Loucy (cell line): ENCODE results near the gene NKAIN2.

Experiments
- H2AFZ ChIP-seq: fragments of 200-600 bp; sonication (generic); 2 replicates; pipeline ENCODE4 v1.6.0; 2016; ENCODE audit warnings: antibody characterized with exemption, mild to moderate bottlenecking, low read length, moderate library complexity
- H3F3A ChIP-seq: fragments of 200-600 bp; 2 replicates; pipeline ENCODE4 v1.6.0; 2016; ENCODE audit warnings: antibody characterized with exemption, low read depth, mild to moderate bottlenecking
- H3K27me3 ChIP-seq: fragments of 200-600 bp; sonication (generic); 2 replicates; pipeline ENCODE4 v1.6.1; 2014; ENCODE audit warnings: low read length, mild to moderate bottlenecking; ENCODE audit not compliant: insufficient read depth, poor library complexity, severe bottlenecking
- H3K36me3 ChIP-seq: fragments of 200-600 bp; sonication (generic); 2 replicates; pipeline ENCODE4 v1.6.1; 2016; ENCODE audit warnings: low read length; ENCODE audit not compliant: insufficient read depth
- H3K4me1 ChIP-seq: fragments of 200-600 bp; sonication (generic); 2 replicates; pipeline ENCODE4 v1.5.1; 2014; ENCODE audit warnings: low read length, mild to moderate bottlenecking; ENCODE audit not compliant: insufficient read depth, poor library complexity, severe bottlenecking
- H3K4me2 ChIP-seq: fragments of 200-600 bp; sonication (generic); 2 replicates; pipeline ENCODE4 v1.6.0; 2014; ENCODE audit warnings: antibody characterized with exemption, low read length, low read depth, mild to moderate bottlenecking; ENCODE audit not compliant: poor library complexity, severe bottlenecking
- H3K4me3 ChIP-seq: fragments of 200-600 bp; sonication (generic); 2 replicates; pipeline ENCODE4 v1.5.1; 2014; ENCODE audit warnings: low read length, mild to moderate bottlenecking, mixed read lengths; ENCODE audit not compliant: poor library complexity, severe bottlenecking
- H3K79me2 ChIP-seq: fragments of 200-600 bp; sonication (generic); 2 replicates; pipeline ENCODE4 v1.6.1; 2014; ENCODE audit warnings: low read length; ENCODE audit not compliant: insufficient read depth
- H3K9ac ChIP-seq: fragments of 200-600 bp; sonication (generic); 2 replicates; pipeline ENCODE4 v1.6.0; 2014; ENCODE audit warnings: mild to moderate bottlenecking, low read depth, low read length, moderate library complexity; ENCODE audit not compliant: poor library complexity, severe bottlenecking
- H3K9me2 ChIP-seq: fragments of 200-600 bp; sonication (generic); replicated peaks from 2 replicates; pipeline ENCODE4 v1.6.1; 2016; ENCODE audit warnings: low read depth, low read length, mixed read lengths
- H3K9me3 ChIP-seq: fragments of 200-600 bp; sonication (generic); 2 replicates; pipeline ENCODE4 v1.6.1; 2014; ENCODE audit warnings: mild to moderate bottlenecking, antibody characterized with exemption, low read length, low read depth; ENCODE audit not compliant: insufficient read depth
- H4K20me1 ChIP-seq: fragments of 200-600 bp; sonication (generic); 2 replicates; pipeline ENCODE4 v1.6.0; 2014; ENCODE audit warnings: antibody characterized with exemption, low read length, mild to moderate bottlenecking; ENCODE audit not compliant: insufficient read depth, poor library complexity, severe bottlenecking
- EZH2phosphoT487 ChIP-seq: fragments of 200-600 bp; IDR thresholded peaks from 2 replicates; pipeline ENCODE4 v1.6.1; 2018; ENCODE audit warnings: antibody characterized with exemption, mild to moderate bottlenecking, moderate library complexity, borderline replicate concordance
- TF ChIP-seq, protein P1 (sequence below): fragments of 200-600 bp; sonication (generic); conservative IDR thresholded peaks from 2 replicates; pipeline ENCODE4 v1.5.1; 2014; ENCODE audit warnings: mild to moderate bottlenecking, antibody characterized with exemption, low read length

NKAIN2 gene

GRCh38 chr6:123770247-123770949 lies 33.3 kb upstream of the NKAIN2 start:
- H3F3A ChIP-seq, result no peaks in the 10 kb centered on the region
- no peaks in the 10 kb centered on the region for H3K9me3 ChIP-seq
- no peak for TF ChIP-seq EZH2phosphoT487
- H3K36me3 ChIP-seq, result no peaks in the 10 kb centered on the region
- no peaks in the 10 kb centered on the region for H3K4me1 ChIP-seq
- no peak overlapping the region for H3K4me2 ChIP-seq
- no peak overlapping the region for H3K4me3 ChIP-seq
- no peaks in the 10 kb centered on the region for H3K9me2 ChIP-seq
- H3K79me2 ChIP-seq, result no peaks in the 10 kb centered on the region
- no peak overlapping the region for H3K9ac ChIP-seq
- H2AFZ ChIP-seq, result no peak overlapping the region
- H3K27me3 ChIP-seq, result no peaks in the 10 kb centered on the region
- no peaks in the 10 kb centered on the region for H4K20me1 ChIP-seq

GRCh38 chr6:123771126-123771525 lies 32.5 kb upstream of the NKAIN2 start:
- Histone ChIP-seq H3K27me3 (no peaks in the 10 kb centered on the region), H3F3A (no peaks in the 10 kb centered on the region), H3K4me1 (no peaks in the 10 kb centered on the region), H3K4me3 (no peak overlapping the region), H3K4me2 (no peak overlapping the region), H3K9me2 (no peaks in the 10 kb centered on the region), H3K36me3 (no peaks in the 10 kb centered on the region), H3K9ac (no peak overlapping the region), H2AFZ (no peak overlapping the region), H3K9me3 (no peaks in the 10 kb centered on the region), H3K79me2 (no peaks in the 10 kb centered on the region), H4K20me1 (no peaks in the 10 kb centered on the region)
- TF ChIP-seq, protein P1, sequence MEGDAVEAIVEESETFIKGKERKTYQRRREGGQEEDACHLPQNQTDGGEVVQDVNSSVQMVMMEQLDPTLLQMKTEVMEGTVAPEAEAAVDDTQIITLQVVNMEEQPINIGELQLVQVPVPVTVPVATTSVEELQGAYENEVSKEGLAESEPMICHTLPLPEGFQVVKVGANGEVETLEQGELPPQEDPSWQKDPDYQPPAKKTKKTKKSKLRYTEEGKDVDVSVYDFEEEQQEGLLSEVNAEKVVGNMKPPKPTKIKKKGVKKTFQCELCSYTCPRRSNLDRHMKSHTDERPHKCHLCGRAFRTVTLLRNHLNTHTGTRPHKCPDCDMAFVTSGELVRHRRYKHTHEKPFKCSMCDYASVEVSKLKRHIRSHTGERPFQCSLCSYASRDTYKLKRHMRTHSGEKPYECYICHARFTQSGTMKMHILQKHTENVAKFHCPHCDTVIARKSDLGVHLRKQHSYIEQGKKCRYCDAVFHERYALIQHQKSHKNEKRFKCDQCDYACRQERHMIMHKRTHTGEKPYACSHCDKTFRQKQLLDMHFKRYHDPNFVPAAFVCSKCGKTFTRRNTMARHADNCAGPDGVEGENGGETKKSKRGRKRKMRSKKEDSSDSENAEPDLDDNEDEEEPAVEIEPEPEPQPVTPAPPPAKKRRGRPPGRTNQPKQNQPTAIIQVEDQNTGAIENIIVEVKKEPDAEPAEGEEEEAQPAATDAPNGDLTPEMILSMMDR, result no peak
- no peak for TF ChIP-seq EZH2phosphoT487

- H3K4me2 ChIP-seq, result no peak overlapping the region
- no peaks in the 10 kb centered on the region for H3F3A ChIP-seq
Observed at GRCh38 chr6:123777563-123777962, 26.1 kb upstream of the NKAIN2 start.

More at GRCh38 chr6:123777563-123777962, 26.1 kb upstream of the NKAIN2 start:
- Histone ChIP-seq H3K79me2 (no peaks in the 10 kb centered on the region), H3K9me2 (no peaks in the 10 kb centered on the region), H3K4me1 (no peaks in the 10 kb centered on the region), H3K9ac (no peak overlapping the region), H3K9me3 (no peaks in the 10 kb centered on the region), H2AFZ (no peak overlapping the region), H3K4me3 (no peak overlapping the region), H4K20me1 (no peaks in the 10 kb centered on the region), H3K36me3 (no peaks in the 10 kb centered on the region), H3K27me3 (no peaks in the 10 kb centered on the region)
- no peak for TF ChIP-seq EZH2phosphoT487
- TF ChIP-seq, protein P1, result peak; percentile 73
